ENCODE results near the gene ELL2. TPM values are rescaled to one million over a fixed set of nuclear protein-coding genes. Genes with fewer than 3 reads are reported as not detected.

Gene ELL2
- total and polyA plus RNA-seq, 2 of the 13 experiments (the other 11 are each of a cell fraction or from before 2014, with no cell fraction given) = 78.9 to 97.1 TPM

- TF ChIP-seq HNF1A (IDR thresholded peaks at IDR 0.05; ENCODE audit: low read depth) (peak; percentile 98), HNF1A (CRISPR knock-in tag; IDR thresholded peaks at IDR 0.05; ENCODE audit: borderline replicate concordance) (peak; percentile 97), ZNF652 (CRISPR knock-in tag; IDR thresholded peaks at IDR 0.05; ENCODE audit: borderline replicate concordance, low read depth) (peak; percentile 87), FOXP1 (IDR thresholded peaks at IDR 0.05) (no peak), FOXP1 (CRISPR knock-in tag; IDR thresholded peaks at IDR 0.05) (peak; percentile 66; the same call in 1 of the 2 replicates), MBD4 (IDR thresholded peaks at IDR 0.05; ENCODE audit: borderline replicate concordance, low read length) (no peak), FOXK1 (CRISPR knock-in tag; IDR thresholded peaks at IDR 0.05; ENCODE audit: borderline replicate concordance, low read depth) (0 out of 2 replicates have a peak, but pooled peaks have one; percentile 21), POLR2A (IDR thresholded peaks at IDR 0.05; ENCODE audit: insufficient read depth in 1 of 2, low read depth in 2 of 2, low read length in 2 of 2) (0 out of 4 replicates have a peak, but pooled peaks of 1 of the 2 experiments have one; percentile 17), FOXA3 (CRISPR knock-in tag; IDR thresholded peaks at IDR 0.05) (peak; percentile 91), HNRNPUL1 (IDR thresholded peaks at IDR 0.05; ENCODE audit: low read depth, low read length) (peak; percentile 57; the same call in 1 of the 2 replicates), NFIB (CRISPR knock-in tag; IDR thresholded peaks at IDR 0.05; ENCODE audit: borderline replicate concordance) (no peak), RBM22 (optimal IDR thresholded peaks at IDR 0.05; ENCODE audit: low read length) (peak; percentile 91), ZFX (CRISPR knock-in tag; IDR thresholded peaks at IDR 0.05; ENCODE audit: low read depth) (peak; percentile 43; the same call in 1 of the 2 replicates), GATAD2A (CRISPR knock-in tag; IDR thresholded peaks at IDR 0.05) (peak; percentile 77), DPF2 (CRISPR knock-in tag; IDR thresholded peaks at IDR 0.05; ENCODE audit: borderline replicate concordance, low read depth) (no peak), HOXA3 (CRISPR knock-in tag; IDR thresholded peaks at IDR 0.05) (no peak; the same call in 1 of the 2 replicates), SP2 (CRISPR knock-in tag; IDR thresholded peaks at IDR 0.05) (no peak), ZFY (CRISPR knock-in tag; IDR thresholded peaks at IDR 0.05) (peak; percentile 24; the same call in 1 of the 2 replicates), TEAD3 (CRISPR knock-in tag; optimal IDR thresholded peaks at IDR 0.05; ENCODE audit: borderline replicate concordance) (peak; percentile 25)
- TF ChIP-seq, protein P1, sequence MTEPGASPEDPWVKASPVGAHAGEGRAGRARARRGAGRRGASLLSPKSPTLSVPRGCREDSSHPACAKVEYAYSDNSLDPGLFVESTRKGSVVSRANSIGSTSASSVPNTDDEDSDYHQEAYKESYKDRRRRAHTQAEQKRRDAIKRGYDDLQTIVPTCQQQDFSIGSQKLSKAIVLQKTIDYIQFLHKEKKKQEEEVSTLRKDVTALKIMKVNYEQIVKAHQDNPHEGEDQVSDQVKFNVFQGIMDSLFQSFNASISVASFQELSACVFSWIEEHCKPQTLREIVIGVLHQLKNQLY (CRISPR knock-in tag; IDR thresholded peaks at IDR 0.05) = no peak
- TF ChIP-seq, protein P2, sequence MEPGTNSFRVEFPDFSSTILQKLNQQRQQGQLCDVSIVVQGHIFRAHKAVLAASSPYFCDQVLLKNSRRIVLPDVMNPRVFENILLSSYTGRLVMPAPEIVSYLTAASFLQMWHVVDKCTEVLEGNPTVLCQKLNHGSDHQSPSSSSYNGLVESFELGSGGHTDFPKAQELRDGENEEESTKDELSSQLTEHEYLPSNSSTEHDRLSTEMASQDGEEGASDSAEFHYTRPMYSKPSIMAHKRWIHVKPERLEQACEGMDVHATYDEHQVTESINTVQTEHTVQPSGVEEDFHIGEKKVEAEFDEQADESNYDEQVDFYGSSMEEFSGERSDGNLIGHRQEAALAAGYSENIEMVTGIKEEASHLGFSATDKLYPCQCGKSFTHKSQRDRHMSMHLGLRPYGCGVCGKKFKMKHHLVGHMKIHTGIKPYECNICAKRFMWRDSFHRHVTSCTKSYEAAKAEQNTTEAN (CRISPR knock-in tag; conservative IDR thresholded peaks at IDR 0.05) = 0 out of 2 replicates have a peak, but pooled peaks have one; percentile 22
- TF ChIP-seq, protein P3, sequence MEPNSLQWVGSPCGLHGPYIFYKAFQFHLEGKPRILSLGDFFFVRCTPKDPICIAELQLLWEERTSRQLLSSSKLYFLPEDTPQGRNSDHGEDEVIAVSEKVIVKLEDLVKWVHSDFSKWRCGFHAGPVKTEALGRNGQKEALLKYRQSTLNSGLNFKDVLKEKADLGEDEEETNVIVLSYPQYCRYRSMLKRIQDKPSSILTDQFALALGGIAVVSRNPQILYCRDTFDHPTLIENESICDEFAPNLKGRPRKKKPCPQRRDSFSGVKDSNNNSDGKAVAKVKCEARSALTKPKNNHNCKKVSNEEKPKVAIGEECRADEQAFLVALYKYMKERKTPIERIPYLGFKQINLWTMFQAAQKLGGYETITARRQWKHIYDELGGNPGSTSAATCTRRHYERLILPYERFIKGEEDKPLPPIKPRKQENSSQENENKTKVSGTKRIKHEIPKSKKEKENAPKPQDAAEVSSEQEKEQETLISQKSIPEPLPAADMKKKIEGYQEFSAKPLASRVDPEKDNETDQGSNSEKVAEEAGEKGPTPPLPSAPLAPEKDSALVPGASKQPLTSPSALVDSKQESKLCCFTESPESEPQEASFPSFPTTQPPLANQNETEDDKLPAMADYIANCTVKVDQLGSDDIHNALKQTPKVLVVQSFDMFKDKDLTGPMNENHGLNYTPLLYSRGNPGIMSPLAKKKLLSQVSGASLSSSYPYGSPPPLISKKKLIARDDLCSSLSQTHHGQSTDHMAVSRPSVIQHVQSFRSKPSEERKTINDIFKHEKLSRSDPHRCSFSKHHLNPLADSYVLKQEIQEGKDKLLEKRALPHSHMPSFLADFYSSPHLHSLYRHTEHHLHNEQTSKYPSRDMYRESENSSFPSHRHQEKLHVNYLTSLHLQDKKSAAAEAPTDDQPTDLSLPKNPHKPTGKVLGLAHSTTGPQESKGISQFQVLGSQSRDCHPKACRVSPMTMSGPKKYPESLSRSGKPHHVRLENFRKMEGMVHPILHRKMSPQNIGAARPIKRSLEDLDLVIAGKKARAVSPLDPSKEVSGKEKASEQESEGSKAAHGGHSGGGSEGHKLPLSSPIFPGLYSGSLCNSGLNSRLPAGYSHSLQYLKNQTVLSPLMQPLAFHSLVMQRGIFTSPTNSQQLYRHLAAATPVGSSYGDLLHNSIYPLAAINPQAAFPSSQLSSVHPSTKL (CRISPR knock-in tag; IDR thresholded peaks at IDR 0.05) = peak; percentile 52; the same call in 1 of the 2 replicates
Measured at GRCh38 chr5:95887977-95888376, 73.7 kb downstream of the ELL2 start (continued).

Measured in HepG2 (cell line).